ENCODE measurements around the gene OR8D1.
"Not testable (repeated sequence)": the region's sequence is repeated elsewhere in the genome, so short reads cannot be mapped to it uniquely, and the experiment has no call there.

Gene OR8D1

GRCh38 chr11:124285610-124286344 is 28.0 kb downstream of the OR8D1 start:
- no peak for DNase-seq

- DNase-seq = no peak
Observed at GRCh38 chr11:124278261-124278660, 35.5 kb downstream of the OR8D1 start.

GRCh38 chr11:124277804-124278203 is 35.9 kb downstream of the OR8D1 start:
- no peak for DNase-seq

- DNase-seq = no peak
Observed at GRCh38 chr11:124277207-124277606, 36.5 kb downstream of the OR8D1 start.

GRCh38 chr11:124276081-124276480 is 37.7 kb downstream of the OR8D1 start:
- no peak for DNase-seq

- no peak for DNase-seq
Observed at GRCh38 chr11:124274000-124274399, 39.7 kb downstream of the OR8D1 start.

- DNase-seq = not testable (repeated sequence)
Observed at GRCh38 chr11:124270886-124271285, 42.9 kb downstream of the OR8D1 start.

GRCh38 chr11:124265041-124265440 is 48.7 kb downstream of the OR8D1 start:
- DNase-seq = not testable (repeated sequence)

- no peak for DNase-seq
Observed at GRCh38 chr11:124256076-124256475, 57.7 kb downstream of the OR8D1 start, which contains the start of gene OR8G5. Gene OR8G5, plus strand, starts transcription at chr11:124256376. Its CDS starts 8,556 bp downstream, at chr11:124264932.
